T-cell (primary cell): ENCODE data around the gene SH2D7. TPM values are rescaled to one million over a fixed set of nuclear protein-coding genes. Genes with fewer than 3 reads are reported as not detected.
"Not testable (repeated sequence)": the region's sequence is repeated elsewhere in the genome, so short reads cannot be mapped to it uniquely, and the experiment has no call there.

Experiments
- ATAC-seq, 4 experiments: fragments of 200-7000 bp in 3 of 4; fragments of 150-1000 bp in 1 of 4; cut with Tn5 transposase; replicated peaks in 1 of 4; 1 replicate in 3 of 4; 2 replicates in 1 of 4; pipeline ENCODE4 v1.10.0; 2021; ENCODE audit warnings: moderate library complexity in 3 of 4, mild to moderate bottlenecking in 2 of 4, moderate number of reproducible peaks in 1 of 4
- CTCF ChIA-PET, 2 donors: fragments of 300-600 bp; sonication (Branson Sonifier 250); formaldehyde crosslinking; loops; one replicate each; lab custom pipeline; 2022; ENCODE audit warnings: antibody characterized with exemption in 2 of 2; lab: Charles Lee
- POLR2A ChIA-PET, 2 donors: fragments of 300-600 bp; sonication (Branson Sonifier 250); formaldehyde crosslinking; loops; one replicate each; lab custom pipeline; 2022; ENCODE audit warnings: antibody characterized with exemption in 2 of 2; lab: Charles Lee
- DNase-seq, 35 experiments: peaks; one replicate each; pipeline versions ENCODE4 v3.0.0 to v3.0.0-alpha.2; 2013 to 2023
- H3K27ac ChIP-seq: one replicate; pipeline ENCODE4 v1.5.1; 2013; ENCODE audit warnings: low read length
- H3K27me3 ChIP-seq, 2 experiments: replicated peaks in 1 of 2; 1 replicate in 1 of 2; 2 replicates in 1 of 2; pipeline versions ENCODE4 v1.6.1 to v1.7.0; 2013; ENCODE audit warnings: low read length in 1 of 2, mixed read lengths in 1 of 2; ENCODE audit not compliant: control insufficient read depth in 2 of 2, insufficient read depth in 2 of 2; ENCODE audit errors: extremely low read depth in 1 of 2
- H3K36me3 ChIP-seq, 2 donors: 1 replicate in 1 of 2; 2 replicates in 1 of 2; pipeline versions ENCODE4 v1.6.1 to v1.7.0; 2013; ENCODE audit warnings: low read length in 1 of 2; ENCODE audit not compliant: control insufficient read depth in 2 of 2, insufficient read depth in 1 of 2; ENCODE audit errors: extremely low read depth in 1 of 2
- H3K4me1 ChIP-seq, 2 experiments: 1 replicate in 1 of 2; 2 replicates in 1 of 2; pipeline versions ENCODE4 v1.6.1 to v1.7.0; 2013; ENCODE audit warnings: low read length in 2 of 2, mixed read lengths in 1 of 2; ENCODE audit not compliant: insufficient read depth in 2 of 2, control insufficient read depth in 1 of 2; ENCODE audit errors: extremely low read depth in 1 of 2
- H3K4me3 ChIP-seq, 2 donors: 1 replicate in 1 of 2; 2 replicates in 1 of 2; pipeline versions ENCODE4 v1.5.1 to v1.7.0; 2013; ENCODE audit warnings: mild to moderate bottlenecking in 2 of 2, low read length in 1 of 2, moderate library complexity in 1 of 2; ENCODE audit not compliant: control insufficient read depth in 1 of 2; ENCODE audit errors: extremely low read depth in 1 of 2
- H3K9me3 ChIP-seq: 2 replicates; pipeline ENCODE4 v1.7.0; 2013
- H3K27ac Mint-ChIP-seq, 2 donors: one replicate each; pipeline ENCODE4 v1.8.0; 2020 to 2021; ENCODE audit warnings: mild to moderate bottlenecking in 2 of 2, mixed read lengths in 2 of 2
- H3K27me3 Mint-ChIP-seq, 2 donors: one replicate each; pipeline ENCODE4 v1.8.0; 2021 to 2022; ENCODE audit warnings: mixed read lengths in 2 of 2
- H3K36me3 Mint-ChIP-seq: one replicate; pipeline ENCODE4 v1.8.0; 2021; ENCODE audit warnings: mixed read lengths
- H3K4me1 Mint-ChIP-seq, 3 donors: one replicate each; pipeline ENCODE4 v1.8.0; 2020 to 2022; ENCODE audit warnings: mixed read lengths in 3 of 3, mild to moderate bottlenecking in 1 of 3
- H3K4me3 Mint-ChIP-seq, 3 donors: one replicate each; pipeline ENCODE4 v1.8.0; 2020 to 2022; ENCODE audit warnings: mild to moderate bottlenecking in 3 of 3, mixed read lengths in 3 of 3, moderate library complexity in 3 of 3
- H3K9me3 Mint-ChIP-seq, 3 donors: one replicate each; pipeline ENCODE4 v1.8.0; 2020 to 2022; ENCODE audit warnings: mixed read lengths in 3 of 3
- WGBS: methylation state at CpG from one replicate; pipeline ENCODE4 v1.1.5; 2013; ENCODE audit warnings: missing lambda C conversion rate; ENCODE audit not compliant: insufficient coverage; 5-methylcytosine and 5-hydroxymethylcytosine counted together
- total RNA-seq, 35 experiments: library from RNA in 6 of 35; stranded (reverse) in 6 of 35; fragments of 120-200 nt in 1 of 35; gene quantifications; one replicate each; pipeline versions ENCODE4 v1.2.1 to v1.2.4 and lab custom pipeline; 2013 to 2026

SH2D7 gene
- total RNA-seq, 5 donors from 2014 or later (not counting 1 experiment from before 2014, with no cell fraction given), result not detected

DNA sequence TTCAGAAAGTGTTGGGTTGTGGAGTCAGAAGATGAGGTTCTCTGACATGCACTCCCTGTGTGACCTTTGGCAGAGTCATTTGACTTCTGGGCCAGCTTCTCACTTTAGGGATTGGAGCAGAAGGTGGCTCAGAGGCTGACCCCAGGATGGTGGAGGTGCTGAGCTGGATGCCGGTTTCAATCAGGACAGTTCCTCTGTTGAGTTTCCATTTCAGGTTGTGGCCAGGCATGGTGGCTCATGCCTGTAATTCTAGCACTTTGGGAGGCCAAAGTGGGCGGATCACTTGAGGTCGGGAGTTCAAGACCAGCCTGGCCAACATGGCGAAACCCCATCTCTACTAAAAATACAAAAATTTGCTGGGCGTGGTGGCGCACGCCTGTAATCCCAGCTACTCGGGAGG is 58.7 kb downstream of the SH2D7 start:
- ATAC-seq, H3K36me3 ChIP-seq, DNase-seq, H3K27me3 ChIP-seq, H3K27ac ChIP-seq, H3K9me3 ChIP-seq, CTCF ChIA-PET, H3K9me3 Mint-ChIP-seq, POLR2A ChIA-PET, H3K27me3 Mint-ChIP-seq, H3K4me3 ChIP-seq: not testable (repeated sequence)
- H3K4me1 ChIP-seq, result peaks cover 10 to 22% of the 10 kb centered on the region in 2 experiments
- Mint-ChIP-seq H3K36me3 (peaks cover 14% of the 10 kb centered on the region), H3K27ac (peak overlapping the region in 1 of 2 donors; percentile 19), H3K4me3 (peak overlapping the region; percentile 91 to 94 (median 93)), H3K4me1 (peaks cover 36 to 46% (median 45%) of the 10 kb centered on the region in 3 donors)
- WGBS, result 89% methylated on average over 2 of the region's 8 CpGs

Other genes starting within 250 kb of the SH2D7 start
- gene TBC1D2B, start 14.8 kb upstream of the SH2D7 start, total RNA-seq, result 100 to 1,000 TPM in 3 of 5 donors, 10 to 100 TPM in 2; 86.1 to 106 (median 101) TPM
- 1 to 10 TPM in 4 of 5 donors, under 1 TPM in 1; 0.72 to 2.8 (median 2.0) TPM for gene CIB2, start 38.9 kb downstream of the SH2D7 start, total RNA-seq
- 10 to 100 TPM; 40.3 to 64.7 (median 48.5) TPM for gene IDH3A, start 56.8 kb downstream of the SH2D7 start, total RNA-seq
- not detected for gene ACSBG1, start 142.0 kb downstream of the SH2D7 start, total RNA-seq
- gene DNAJA4, start 172.0 kb downstream of the SH2D7 start, total RNA-seq, result 10 to 100 TPM; 29.0 to 50.4 (median 32.6) TPM
- gene SKIC8, start 207.0 kb downstream of the SH2D7 start, total RNA-seq, result 10 to 100 TPM; 25.6 to 42.8 (median 33.5) TPM
- gene CRABP1, start 247.8 kb downstream of the SH2D7 start, total RNA-seq, result under 1 TPM in 2 of 5 donors, not detected in 3; 0.47 to 0.99 TPM